ENCODE data around the gene HSPA12B. TPM values are rescaled to one million over a fixed set of nuclear protein-coding genes. Genes with fewer than 3 reads are reported as not detected.

HSPA12B gene
- total and polyA plus RNA-seq, 2 of the 4 experiments (the other 2 are of a cell fraction), result not detected

- no peak overlapping the region for H2AK5ac ChIP-seq (ENCODE audit: low read depth, low read length)
- peaks cover 13% of the 10 kb centered on the region for H3K27me3 ChIP-seq (ENCODE audit: control insufficient read depth, insufficient read depth, low read length)
- ChIA-PET POLR2A (ENCODE audit: unreplicated experiment) (no interaction called here), CTCF (interaction anchor here (0.6 kb wide), 1 partner anchor 66 kb away, joined by 3 read pairs; no protein-coding TSS in a partner anchor)
- H2BK120ac ChIP-seq (ENCODE audit: low read depth, low read length), result no peak overlapping the region
- no peak for ATAC-seq (ENCODE audit: low read depth)
- no peaks in the 10 kb centered on the region for H3K79me1 ChIP-seq (ENCODE audit: low read depth in 1 of 2, low read length in 2 of 2)
- dilution Hi-C loops (cut with HindIII; ENCODE audit: low sequenced_read_pairs, unreplicated experiment), result no loop called here
- no peak overlapping the region for H3K4ac ChIP-seq (ENCODE audit: low read depth, low read length)
- H4K91ac ChIP-seq (ENCODE audit: insufficient read depth, low read depth, low read length), result no peak overlapping the region
- H2BK5ac ChIP-seq (ENCODE audit: low read depth, low read length, poor library complexity, severe bottlenecking), result no peak overlapping the region
- no peak for DNase-seq
- no peak overlapping the region for H3K14ac ChIP-seq (replicated peaks; ENCODE audit: low read depth, low read length)
- H2AK9ac ChIP-seq (replicated peaks; ENCODE audit: low read depth, low read length, poor library complexity), result no peak overlapping the region
- no peak overlapping the region for H3K56ac ChIP-seq (ENCODE audit: extremely low read depth, insufficient read depth, low read length)
- no peak overlapping the region for H3K18ac ChIP-seq (ENCODE audit: low read depth, low read length)
- no peaks in the 10 kb centered on the region for H3K9me1 ChIP-seq (ENCODE audit: insufficient read depth, low read length)
- H2BK15ac ChIP-seq (ENCODE audit: low read depth, low read length), result no peak overlapping the region
- no peak overlapping the region for H3K9ac ChIP-seq (ENCODE audit: low read depth, low read length)
- in situ Hi-C loops (cut with MboI; ENCODE audit: low sequenced_read_pairs), result no loop called here
- no peaks in the 10 kb centered on the region for H4K20me1 ChIP-seq (ENCODE audit: insufficient read depth, low read length)
- TF ChIP-seq FOS (IDR thresholded peaks at IDR 0.05; ENCODE audit: low read depth, low read length), result no peak
- TF ChIP-seq CEBPB (IDR thresholded peaks at IDR 0.05; ENCODE audit: low read depth, low read length), result no peak
- no peak for TF ChIP-seq NFE2L2 (IDR thresholded peaks at IDR 0.05; ENCODE audit: low read depth, low read length)
- TF ChIP-seq RAD21 (IDR thresholded peaks at IDR 0.05; ENCODE audit: low read length), result no peak
- TF ChIP-seq MAZ (IDR thresholded peaks at IDR 0.05; ENCODE audit: borderline replicate concordance, low read depth, low read length), result no peak
- no peak for TF ChIP-seq MAFK (IDR thresholded peaks at IDR 0.05; ENCODE audit: low read depth, low read length)
- TF ChIP-seq SMC3 (IDR thresholded peaks at IDR 0.05; ENCODE audit: low read depth, low read length), result no peak
- TF ChIP-seq MXI1 (IDR thresholded peaks at IDR 0.05; ENCODE audit: borderline replicate concordance, low read depth, low read length), result no peak
- H3K4me1 ChIP-seq (ENCODE audit: control insufficient read depth, insufficient read depth, low read length), result no peaks in the 10 kb centered on the region
- BruUV-seq (replicated peaks), result no TSS peak
- intact Hi-C loops (cut with micrococcal nuclease), result no loop called here
- H3K23ac ChIP-seq (ENCODE audit: low read depth, low read length), result no peak overlapping the region
- H2AFZ ChIP-seq (replicated peaks; ENCODE audit: low read length, poor library complexity), result no peak overlapping the region
- H3K36me3 ChIP-seq (ENCODE audit: control insufficient read depth, insufficient read depth, low read length), result no peaks in the 10 kb centered on the region
- no peak overlapping the region for H3K4me2 ChIP-seq (ENCODE audit: low read depth, low read length)
- H4K8ac ChIP-seq (ENCODE audit: low read depth in 2 of 2, low read length in 2 of 2), result no peak overlapping the region
- no peak overlapping the region for H3K27ac ChIP-seq (ENCODE audit: insufficient read depth, low read length)
- 50% methylated on average over 2 of the region's 7 CpGs; no CpG with 5 or more reads in 1 of the 2 experiments for WGBS, 2 experiments (ENCODE audit: extremely low coverage in 2 of 2, insufficient read length in 1 of 2)
- no peak overlapping the region for H4K5ac ChIP-seq (ENCODE audit: low read depth, low read length)
- H3K4me3 ChIP-seq (ENCODE audit: insufficient read depth, low read depth, low read length), result no peak overlapping the region
- no peak overlapping the region for H2BK20ac ChIP-seq (ENCODE audit: low read depth, low read length)
- H3K9me3 ChIP-seq (ENCODE audit: control insufficient read depth, insufficient read depth, low read length), result no peaks in the 10 kb centered on the region
Observed at GRCh38 chr20:3741836-3742458, 9.5 kb downstream of the HSPA12B start.

Data from IMR-90 (cell line).